DMS79 treated with DMSO at 0.1 percent for 48 hours (cell line): Measurements from ENCODE around the gene GCNT2.
"Not testable (repeated sequence)": the region's sequence is repeated elsewhere in the genome, so short reads cannot be mapped to it uniquely, and the experiment has no call there.

Experiments
- DNase-seq: peaks from one replicate; lab custom pipeline; 2025; lab: John Stamatoyannopoulos, UW

The GCNT2 gene

DNA sequence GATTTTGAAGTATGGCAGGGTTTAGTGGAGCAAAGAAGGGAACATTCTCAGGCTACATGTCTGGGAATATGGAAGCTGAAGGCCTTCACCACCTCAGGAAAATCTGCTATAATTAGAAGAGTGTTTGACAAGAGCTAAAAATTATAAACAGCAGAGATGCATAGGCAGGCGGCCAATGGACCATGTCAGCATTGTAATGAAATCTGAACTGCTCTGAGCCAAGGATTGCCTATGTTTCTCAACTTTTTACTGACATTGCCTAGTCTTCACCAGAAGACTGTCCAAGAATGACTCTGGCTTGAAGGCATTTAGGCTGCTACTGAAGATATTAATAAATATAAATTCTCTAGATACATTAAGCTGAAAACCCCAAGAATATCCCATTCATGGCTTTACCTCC is 89.1 kb downstream of the GCNT2 start:
- DNase-seq: no peak

GRCh38 chr6:10612161-10612560 is 91.0 kb downstream of the GCNT2 start:
- no peak for DNase-seq

- DNase-seq: no peak
Measured at GRCh38 chr6:10613077-10613476, 91.9 kb downstream of the GCNT2 start.

DNA sequence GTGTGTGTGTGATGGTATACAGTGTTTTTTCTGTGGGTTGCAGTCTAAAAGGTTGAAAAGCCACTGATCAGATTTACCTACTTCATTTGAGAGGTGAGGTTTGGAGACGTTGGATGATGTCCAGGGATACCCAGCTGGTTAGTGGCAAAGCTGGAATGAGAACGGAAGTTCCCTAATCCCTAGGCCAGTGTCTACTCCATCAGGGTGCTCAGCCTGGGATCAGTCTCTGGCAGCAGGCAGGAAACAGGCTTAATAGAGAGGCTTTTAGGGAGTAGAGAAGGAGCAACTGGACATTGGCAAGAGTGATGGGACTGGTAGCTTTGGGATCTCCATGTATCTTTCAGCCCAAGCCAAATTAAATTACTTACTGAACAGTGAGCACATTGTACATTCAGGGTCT is 92.6 kb downstream of the GCNT2 start:
- no peak for DNase-seq

DNA sequence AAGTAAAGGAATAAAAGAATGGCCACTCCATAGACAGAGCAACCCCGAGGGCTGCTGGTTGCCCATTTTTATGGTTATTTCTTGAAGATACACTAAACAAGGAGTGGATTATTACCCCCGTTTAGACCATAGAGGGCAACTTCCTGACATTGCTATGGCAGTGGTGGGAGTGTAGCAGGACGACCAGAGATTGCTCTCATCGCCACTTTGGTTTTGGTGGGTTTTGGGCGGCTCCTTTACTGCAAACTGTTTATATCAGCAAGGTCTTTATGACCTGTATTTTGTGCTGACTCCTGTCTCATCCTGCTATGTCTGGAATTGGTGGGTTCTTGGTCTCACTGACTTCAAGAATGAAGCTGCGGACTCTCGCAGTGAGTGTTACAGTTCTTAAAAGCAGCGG is 94.5 kb downstream of the GCNT2 start:
- no peak for DNase-seq

DNA sequence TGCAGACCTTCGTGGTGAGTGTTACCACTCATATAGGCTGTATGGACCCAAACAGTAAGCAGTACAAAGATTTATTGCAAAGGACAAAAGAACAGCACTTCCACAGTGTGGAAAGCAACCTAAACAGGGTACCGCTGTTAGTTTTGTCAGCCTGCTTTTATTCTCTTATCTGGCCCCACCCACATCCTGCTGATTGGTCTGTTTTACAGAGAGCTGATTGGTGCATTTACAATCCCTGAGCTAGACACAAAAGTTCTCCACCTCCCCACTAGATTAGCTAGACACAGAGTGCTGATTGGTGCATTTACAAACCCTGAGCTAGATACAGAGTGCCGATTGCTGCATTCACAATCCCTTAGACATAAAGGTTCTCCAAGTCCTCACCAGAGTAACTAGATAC is 95.1 kb downstream of the GCNT2 start:
- DNase-seq: not testable (repeated sequence)

DNA sequence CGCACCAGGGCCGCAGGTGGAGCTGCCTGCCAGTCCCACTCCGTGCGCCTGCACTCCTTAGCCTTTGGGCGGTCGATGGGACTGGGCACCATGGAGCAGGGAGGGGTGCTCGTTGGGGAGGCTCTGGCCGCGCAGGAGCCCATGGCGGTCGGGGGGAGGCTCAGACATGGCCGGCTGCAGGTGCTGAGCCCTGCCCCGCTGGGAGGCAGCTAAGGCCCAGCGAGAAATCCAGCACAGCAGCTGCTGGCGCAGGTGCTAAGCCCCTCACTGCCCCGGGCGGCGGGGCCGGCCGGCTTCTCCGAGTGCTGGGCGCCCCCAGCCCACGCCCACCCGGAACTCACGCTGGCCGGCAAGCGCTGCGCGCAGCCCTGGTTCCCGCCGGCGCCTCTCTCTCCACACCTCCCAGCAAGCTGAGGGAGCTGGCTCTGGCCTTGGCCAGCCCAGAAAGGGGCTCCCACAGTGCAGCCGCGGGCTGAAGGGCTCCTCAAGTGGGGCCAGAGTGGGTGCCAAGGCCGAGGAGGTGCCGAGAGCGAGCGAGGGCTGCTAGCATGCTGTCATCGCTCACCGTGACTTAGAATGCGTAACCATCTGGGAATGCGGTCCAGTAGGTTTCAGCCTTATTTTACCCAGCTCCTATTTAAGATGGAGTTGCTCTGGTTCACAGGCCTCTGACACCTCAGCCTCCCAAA is 96.0 kb downstream of the GCNT2 start:
- DNase-seq: no peak

DNA sequence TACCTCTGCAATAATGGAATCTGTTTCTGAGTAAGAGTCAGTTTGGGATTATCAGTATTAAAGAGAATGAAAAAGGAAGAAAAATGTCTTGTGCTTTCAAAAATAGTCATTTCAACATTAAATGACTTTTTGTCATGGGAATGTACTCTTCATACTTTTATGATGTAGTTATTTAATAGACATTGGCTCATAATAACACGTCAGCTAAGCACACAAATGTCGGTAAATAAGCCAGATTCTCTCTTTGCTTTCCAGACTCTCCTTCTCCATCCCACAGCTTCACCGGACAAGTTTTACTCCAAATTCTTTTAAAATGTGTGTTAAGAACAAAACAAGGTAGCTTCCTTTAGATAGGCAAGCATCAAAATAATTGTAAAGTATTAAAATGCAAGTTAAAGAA is 97.3 kb downstream of the GCNT2 start:
- no peak for DNase-seq

DNA sequence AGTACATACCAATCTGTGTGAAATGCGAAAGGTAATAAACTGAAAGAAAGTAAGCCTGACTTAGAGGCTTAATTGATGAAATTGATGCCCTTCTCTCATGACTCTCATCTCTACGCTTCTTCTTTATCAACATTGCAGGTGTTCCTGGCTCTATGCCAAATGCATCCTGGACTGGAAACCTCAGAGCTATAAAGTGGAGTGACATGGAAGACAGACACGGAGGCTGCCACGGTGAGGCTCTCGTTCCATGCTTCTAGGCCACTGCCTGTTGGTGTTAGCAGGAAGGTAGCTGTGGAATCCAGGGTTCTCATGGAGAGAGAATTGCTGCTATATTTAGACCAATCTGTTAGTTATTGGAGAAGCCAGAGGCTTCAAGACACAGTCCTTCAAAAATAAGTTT is 100.1 kb downstream of the GCNT2 start:
- no peak for DNase-seq

DNA sequence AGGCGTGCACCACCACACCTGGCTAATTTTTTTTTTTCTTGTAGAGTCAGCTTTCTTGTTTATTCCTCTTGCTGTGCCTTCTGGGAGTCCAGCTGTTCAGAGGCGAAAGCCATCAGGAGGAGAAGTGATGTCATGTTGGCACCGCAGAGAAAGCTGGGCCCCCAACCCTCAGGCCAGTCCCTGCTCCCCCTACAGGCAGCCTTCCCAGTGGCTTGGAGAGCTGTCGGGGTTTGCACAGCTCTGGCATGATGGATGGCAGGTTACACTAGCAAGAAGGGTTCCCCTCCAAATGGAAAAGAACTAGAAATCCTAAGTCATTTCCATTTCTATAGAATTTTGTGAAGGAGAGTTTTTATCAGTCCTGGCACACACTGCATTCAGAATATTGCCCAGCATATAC is 100.7 kb downstream of the GCNT2 start:
- no peak for DNase-seq

DNA sequence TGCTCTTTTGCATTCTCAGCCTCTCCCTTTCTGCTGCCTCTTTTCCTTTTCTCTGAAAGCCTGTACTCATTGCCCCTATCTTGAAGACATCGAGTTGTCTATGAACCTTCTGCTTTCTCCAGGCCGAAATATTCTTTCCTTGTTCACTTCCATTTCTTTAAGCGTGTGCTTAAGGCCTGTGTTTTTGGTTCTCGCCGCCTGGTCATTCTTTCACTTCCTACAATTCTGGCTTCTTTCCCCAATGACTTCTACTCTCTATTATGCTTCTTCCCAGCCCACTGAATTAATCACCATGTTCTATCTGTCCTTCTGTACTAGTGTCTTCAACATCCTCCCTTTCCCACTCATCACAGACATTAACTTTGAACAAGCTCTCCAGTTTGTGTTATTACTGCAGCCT is 103.7 kb downstream of the GCNT2 start:
- no peak for DNase-seq

DNA sequence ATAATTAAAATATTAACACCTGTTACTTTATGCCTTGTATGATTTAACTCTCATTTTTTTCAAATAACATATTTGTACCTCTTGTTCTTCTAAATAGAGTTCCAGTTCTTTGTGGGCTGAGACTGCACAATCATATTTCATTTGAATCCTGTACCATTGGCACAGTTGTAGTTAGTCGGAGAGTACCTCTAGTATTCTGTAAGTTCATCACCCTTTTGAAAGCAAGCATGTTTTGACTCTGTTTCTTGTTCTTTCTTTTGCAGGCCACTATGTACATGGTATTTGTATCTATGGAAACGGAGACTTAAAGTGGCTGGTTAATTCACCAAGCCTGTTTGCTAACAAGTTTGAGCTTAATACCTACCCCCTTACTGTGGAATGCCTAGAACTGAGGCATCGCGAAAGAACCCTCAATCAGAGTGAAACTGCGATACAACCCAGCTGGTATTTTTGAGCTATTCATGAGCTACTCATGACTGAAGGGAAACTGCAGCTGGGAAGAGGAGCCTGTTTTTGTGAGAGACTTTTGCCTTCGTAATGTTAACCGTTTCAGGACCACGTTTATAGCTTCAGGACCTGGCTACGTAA is 105.1 kb downstream of the GCNT2 start:
- no peak for DNase-seq

GRCh38 chr6:10627800-10628199 is 106.6 kb downstream of the GCNT2 start:
- no peak for DNase-seq

- no peak for DNase-seq
Measured at GRCh38 chr6:10630178-10630577, 109.0 kb downstream of the GCNT2 start.

GRCh38 chr6:10633216-10633615 is 112.1 kb downstream of the GCNT2 start:
- no peak for DNase-seq

- no peak for DNase-seq
Measured at GRCh38 chr6:10640412-10640811, 119.3 kb downstream of the GCNT2 start.

- DNase-seq: no peak
Measured at GRCh38 chr6:10641528-10641927, 120.4 kb downstream of the GCNT2 start.

- no peak for DNase-seq
Measured at GRCh38 chr6:10643201-10643651, 122.1 kb downstream of the GCNT2 start.

GRCh38 chr6:10644225-10644624 is 123.1 kb downstream of the GCNT2 start:
- no peak for DNase-seq

DNA sequence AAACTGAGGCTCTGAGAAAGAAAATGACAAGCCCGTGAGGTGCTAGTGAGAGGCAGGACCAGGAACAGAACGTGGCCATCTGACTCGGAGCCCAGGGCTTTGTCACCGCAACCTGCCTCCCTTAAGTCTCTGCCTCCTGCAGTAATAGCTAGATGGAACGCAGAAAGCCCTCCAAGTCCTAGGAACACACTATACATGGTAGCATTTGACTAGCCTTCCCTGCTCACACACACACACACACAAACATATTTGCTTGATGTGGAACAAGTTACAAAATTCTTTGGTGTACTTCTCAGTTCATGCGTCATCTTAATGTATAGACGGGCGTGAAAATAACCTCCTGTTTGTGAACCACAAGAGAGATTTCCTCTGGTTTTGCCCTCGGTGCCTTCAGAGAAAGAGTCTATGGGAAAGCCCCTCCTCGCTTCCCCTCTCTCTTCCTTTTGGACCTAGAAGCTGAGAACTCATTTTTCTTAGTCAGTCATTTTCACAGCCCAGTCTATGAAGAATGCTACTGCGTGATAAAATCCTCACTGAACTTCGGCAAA is 134.4 kb downstream of the GCNT2 start:
- no peak for DNase-seq

DNA sequence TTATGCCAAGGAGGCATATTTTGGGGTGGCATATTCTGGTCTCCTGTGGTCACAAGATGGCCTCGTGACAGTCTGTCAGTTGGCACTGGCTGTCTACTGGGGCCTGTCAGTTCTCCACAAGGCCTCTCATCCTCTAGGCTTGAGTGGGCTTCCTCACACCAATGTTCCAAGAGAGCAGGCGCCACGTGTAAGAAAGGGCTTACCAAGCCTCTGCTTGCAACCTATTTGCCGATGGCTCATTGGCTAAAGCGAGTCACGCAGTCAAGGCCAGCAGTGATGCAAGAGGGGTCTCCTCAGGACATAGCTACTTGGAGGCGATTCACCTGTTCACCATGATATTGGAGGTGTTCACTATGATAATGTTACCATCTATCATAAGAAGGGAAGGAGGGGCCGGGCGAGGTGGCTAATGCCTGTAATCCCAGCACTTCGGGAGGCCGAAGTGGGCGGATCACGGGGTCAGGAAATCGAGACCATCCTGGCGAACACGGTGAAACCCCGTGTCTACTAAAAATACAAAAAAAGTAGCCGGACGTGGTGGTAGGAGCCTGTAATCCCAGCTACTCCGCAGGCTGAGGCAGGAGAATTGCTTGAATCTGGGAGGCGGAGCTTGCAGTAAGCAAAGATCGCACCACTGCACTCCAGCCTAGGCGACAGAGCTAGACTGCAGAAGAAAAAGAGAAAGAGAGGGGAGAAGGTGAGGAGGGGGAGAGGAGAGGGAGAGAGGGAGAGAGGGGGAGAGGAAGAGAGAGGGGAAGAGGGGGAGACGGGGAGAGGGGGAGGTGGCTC is 138.0 kb downstream of the GCNT2 start:
- no peak for DNase-seq

DNA sequence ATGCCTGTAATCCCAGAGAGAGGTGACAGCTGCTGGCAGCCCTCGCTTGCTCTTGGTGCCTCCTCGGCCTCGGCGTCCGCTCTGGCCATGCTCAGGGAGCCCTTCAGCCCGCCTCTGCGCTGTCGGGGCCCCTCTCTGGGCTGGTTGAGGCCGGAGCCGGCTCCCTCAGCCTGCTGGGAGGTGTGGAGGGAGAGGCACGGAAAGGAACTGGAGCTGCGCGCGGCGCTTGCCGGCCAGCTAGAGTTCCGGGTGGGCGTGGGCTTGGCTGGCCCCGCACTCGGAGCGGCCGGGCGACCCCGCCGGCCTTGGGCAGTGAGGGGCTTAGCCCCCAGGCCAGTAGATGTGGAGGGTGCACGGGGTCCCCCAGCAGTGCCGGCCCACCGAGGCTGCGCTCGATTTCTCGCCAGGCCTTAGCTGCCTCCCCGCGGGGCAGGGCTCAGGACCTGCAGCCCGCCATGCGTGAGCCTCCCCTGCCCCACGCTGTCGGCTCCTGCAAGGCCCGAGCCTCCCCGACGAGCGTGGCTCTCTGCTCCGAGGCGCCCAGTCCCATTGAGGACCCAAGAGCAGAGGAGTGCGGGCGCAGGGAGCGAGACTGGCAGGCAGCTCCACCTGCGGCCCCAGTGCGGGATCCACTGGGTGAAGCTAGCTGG is 138.7 kb downstream of the GCNT2 start:
- no peak for DNase-seq
